ENCODE measurements around the gene POLR1A. TPM values are rescaled to one million over a fixed set of nuclear protein-coding genes. Genes with fewer than 3 reads are reported as not detected.
A peak's percentile ranks its signal among the peaks of the same experiment; 100 is the strongest.

The POLR1A gene
- total RNA-seq, 1 experiment from 2014 or later = 62.7 TPM

- Histone ChIP-seq H3K79me2 (ENCODE audit: insufficient read depth, low read length) (no peaks in the 10 kb centered on the region), H3K27me3 (ENCODE audit: insufficient read depth, low read length) (no peaks in the 10 kb centered on the region), H3K4me1 (ENCODE audit: insufficient read depth, low read length) (no peaks in the 10 kb centered on the region), H2BK12ac (ENCODE audit: insufficient read length, low read depth, low read length) (no peak overlapping the region), H4K5ac (ENCODE audit: insufficient read length, low read depth, low read length) (no peak overlapping the region), H4K20me1 (ENCODE audit: control insufficient read depth, insufficient read depth, insufficient read length) (no peaks in the 10 kb centered on the region), H2AFZ (ENCODE audit: low read length) (no peak overlapping the region), H4K91ac (ENCODE audit: insufficient read length, low read depth, low read length) (no peak overlapping the region), H2BK20ac (ENCODE audit: low read depth, low read length, poor library complexity, severe bottlenecking) (no peak overlapping the region), H3K4ac (ENCODE audit: low read depth, low read length) (no peak overlapping the region), H3K56ac (ENCODE audit: insufficient read length, low read depth, low read length) (no peak overlapping the region), H3K9ac (ENCODE audit: extremely low read depth, insufficient read length, low read length) (no peak overlapping the region), H2BK5ac (ENCODE audit: insufficient read length, low read length) (no peak overlapping the region), H3K18ac (ENCODE audit: insufficient read length, low read depth, low read length) (no peak overlapping the region), H2BK120ac (ENCODE audit: low read depth, low read length, poor library complexity, severe bottlenecking) (no peak overlapping the region), H3K9me3 (ENCODE audit: control insufficient read depth, low read depth, low read length) (no peaks in the 10 kb centered on the region), H3K79me1 (ENCODE audit: insufficient read depth, low read depth, low read length, poor library complexity, severe bottlenecking) (no peaks in the 10 kb centered on the region), H2BK15ac (ENCODE audit: low read depth, low read length) (no peak overlapping the region), H3T11ph (ENCODE audit: low read length) (no peak overlapping the region), H3K23ac (ENCODE audit: insufficient read length, low read depth, low read length) (no peak overlapping the region), H3K27ac (ENCODE audit: insufficient read length, low read depth, low read length) (no peak overlapping the region), H3K4me2 (ENCODE audit: insufficient read depth, insufficient read length, low read length) (no peak overlapping the region), H2AK5ac (ENCODE audit: insufficient read length, low read length) (no peak overlapping the region), H4K8ac (replicated peaks; ENCODE audit: insufficient read length, low read depth, low read length) (no peak overlapping the region), H3K23me2 (ENCODE audit: insufficient read length, low read depth, low read length, poor library complexity, severe bottlenecking) (no peaks in the 10 kb centered on the region), H3K14ac (ENCODE audit: insufficient read depth, low read length) (no peak overlapping the region; the same call in 1 of the 2 replicates)
- no CpG with 5 or more reads among the region's 12 CpGs for WGBS (ENCODE audit: extremely low coverage, insufficient read length, low lambda C conversion rate)
- no peak for DNase-seq
- H3K4me3 Mint-ChIP-seq = no peak overlapping the region
- H3K9me3 Mint-ChIP-seq = no peaks in the 10 kb centered on the region
- H3K27ac Mint-ChIP-seq = no peak overlapping the region; a peak in 2 of 7 replicates
- peaks cover 7 to 27% (median 20%) of the 10 kb centered on the region in 3 experiments; a peak in 6 of 7 replicates for H3K36me3 Mint-ChIP-seq (ENCODE audit: insufficient read depth in 1 of 3, low read depth in 3 of 3)
- peaks cover 7% of the 10 kb centered on the region for H3K27me3 Mint-ChIP-seq (ENCODE audit: low read depth)
- TF ChIP-seq, protein P1, sequence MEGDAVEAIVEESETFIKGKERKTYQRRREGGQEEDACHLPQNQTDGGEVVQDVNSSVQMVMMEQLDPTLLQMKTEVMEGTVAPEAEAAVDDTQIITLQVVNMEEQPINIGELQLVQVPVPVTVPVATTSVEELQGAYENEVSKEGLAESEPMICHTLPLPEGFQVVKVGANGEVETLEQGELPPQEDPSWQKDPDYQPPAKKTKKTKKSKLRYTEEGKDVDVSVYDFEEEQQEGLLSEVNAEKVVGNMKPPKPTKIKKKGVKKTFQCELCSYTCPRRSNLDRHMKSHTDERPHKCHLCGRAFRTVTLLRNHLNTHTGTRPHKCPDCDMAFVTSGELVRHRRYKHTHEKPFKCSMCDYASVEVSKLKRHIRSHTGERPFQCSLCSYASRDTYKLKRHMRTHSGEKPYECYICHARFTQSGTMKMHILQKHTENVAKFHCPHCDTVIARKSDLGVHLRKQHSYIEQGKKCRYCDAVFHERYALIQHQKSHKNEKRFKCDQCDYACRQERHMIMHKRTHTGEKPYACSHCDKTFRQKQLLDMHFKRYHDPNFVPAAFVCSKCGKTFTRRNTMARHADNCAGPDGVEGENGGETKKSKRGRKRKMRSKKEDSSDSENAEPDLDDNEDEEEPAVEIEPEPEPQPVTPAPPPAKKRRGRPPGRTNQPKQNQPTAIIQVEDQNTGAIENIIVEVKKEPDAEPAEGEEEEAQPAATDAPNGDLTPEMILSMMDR (conservative IDR thresholded peaks at IDR 0.05) = peak; percentile 27; the same call in 1 of the 3 replicates
- H3K4me1 Mint-ChIP-seq = 0 out of 4 replicates have a peak, but pooled peaks cover 0 to 2% of the 10 kb centered on the region in 2 experiments
Observed at GRCh38 chr2:86021396-86022378, 84.0 kb downstream of the POLR1A start.
